Neural progenitor cell (in vitro differentiated cells): Measurements from ENCODE around the gene MPEG1.

Experiments used
- CTCF ChIP-seq: fragments of 200-600 bp; sonication (generic); IDR thresholded peaks from 2 replicates; pipeline ENCODE4 v1.5.1; 2017; ENCODE audit warnings: antibody characterized with exemption, mild to moderate bottlenecking
- EZH2 ChIP-seq: fragments of 200-600 bp; sonication (generic); IDR thresholded peaks from 2 replicates; pipeline ENCODE4 v1.6.1; 2017; ENCODE audit warnings: antibody characterized with exemption, mild to moderate bottlenecking, moderate library complexity
- EZH2phosphoT487 ChIP-seq: fragments of 200-600 bp; sonication (generic); IDR thresholded peaks from 2 replicates; pipeline ENCODE4 v1.6.1; 2017; ENCODE audit warnings: antibody characterized with exemption

GRCh38 chr11:59196777-59197176, 15.9 kb downstream of the MPEG1 start:
- TF ChIP-seq CTCF: no peak
- no peak for TF ChIP-seq EZH2
- TF ChIP-seq EZH2phosphoT487: no peak
